Measurements from ENCODE around the gene NR4A1. TPM values are rescaled to one million over a fixed set of nuclear protein-coding genes. Genes with fewer than 3 reads are reported as not detected.

Gene NR4A1
- total and polyA plus RNA-seq, 2 of the 13 experiments (the other 11 are each of a cell fraction or from before 2014, with no cell fraction given) = 5.7 to 15.2 TPM

DNA sequence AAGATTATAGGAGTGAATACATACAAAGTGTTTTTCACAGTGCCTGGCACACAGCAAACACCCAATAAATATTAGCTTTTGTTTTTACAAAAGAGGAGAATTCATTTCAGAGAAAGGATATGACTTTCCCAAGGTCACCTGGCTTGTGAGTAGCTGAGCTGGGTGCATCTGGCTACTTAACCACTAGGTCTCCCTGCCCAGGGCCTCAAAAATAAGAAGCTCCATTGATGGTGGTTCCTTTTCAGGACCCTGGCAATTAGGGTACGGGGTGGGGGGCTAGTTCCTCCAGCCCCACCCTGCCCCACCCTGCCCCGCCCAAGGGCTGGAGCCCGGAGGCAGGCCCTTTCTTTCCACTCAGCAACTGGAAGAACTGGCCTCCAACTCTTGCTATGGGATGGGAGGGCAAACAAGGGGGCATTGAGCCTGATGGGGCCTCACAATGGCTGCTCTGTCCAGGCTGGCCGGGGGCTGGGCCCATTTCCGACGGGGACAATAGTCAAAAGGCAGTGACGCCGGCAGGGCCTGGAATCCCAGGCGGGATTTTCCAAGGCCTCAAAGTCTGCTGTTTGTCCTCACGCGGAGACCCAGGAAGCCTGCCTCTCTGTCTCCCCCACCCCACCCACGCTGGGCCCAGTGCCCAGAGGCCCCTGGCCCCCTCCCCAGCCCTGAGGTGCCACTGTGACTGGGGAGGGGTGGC lies 10.4 kb downstream of the NR4A1 start (continued):
- TF ChIP-seq, protein P1, sequence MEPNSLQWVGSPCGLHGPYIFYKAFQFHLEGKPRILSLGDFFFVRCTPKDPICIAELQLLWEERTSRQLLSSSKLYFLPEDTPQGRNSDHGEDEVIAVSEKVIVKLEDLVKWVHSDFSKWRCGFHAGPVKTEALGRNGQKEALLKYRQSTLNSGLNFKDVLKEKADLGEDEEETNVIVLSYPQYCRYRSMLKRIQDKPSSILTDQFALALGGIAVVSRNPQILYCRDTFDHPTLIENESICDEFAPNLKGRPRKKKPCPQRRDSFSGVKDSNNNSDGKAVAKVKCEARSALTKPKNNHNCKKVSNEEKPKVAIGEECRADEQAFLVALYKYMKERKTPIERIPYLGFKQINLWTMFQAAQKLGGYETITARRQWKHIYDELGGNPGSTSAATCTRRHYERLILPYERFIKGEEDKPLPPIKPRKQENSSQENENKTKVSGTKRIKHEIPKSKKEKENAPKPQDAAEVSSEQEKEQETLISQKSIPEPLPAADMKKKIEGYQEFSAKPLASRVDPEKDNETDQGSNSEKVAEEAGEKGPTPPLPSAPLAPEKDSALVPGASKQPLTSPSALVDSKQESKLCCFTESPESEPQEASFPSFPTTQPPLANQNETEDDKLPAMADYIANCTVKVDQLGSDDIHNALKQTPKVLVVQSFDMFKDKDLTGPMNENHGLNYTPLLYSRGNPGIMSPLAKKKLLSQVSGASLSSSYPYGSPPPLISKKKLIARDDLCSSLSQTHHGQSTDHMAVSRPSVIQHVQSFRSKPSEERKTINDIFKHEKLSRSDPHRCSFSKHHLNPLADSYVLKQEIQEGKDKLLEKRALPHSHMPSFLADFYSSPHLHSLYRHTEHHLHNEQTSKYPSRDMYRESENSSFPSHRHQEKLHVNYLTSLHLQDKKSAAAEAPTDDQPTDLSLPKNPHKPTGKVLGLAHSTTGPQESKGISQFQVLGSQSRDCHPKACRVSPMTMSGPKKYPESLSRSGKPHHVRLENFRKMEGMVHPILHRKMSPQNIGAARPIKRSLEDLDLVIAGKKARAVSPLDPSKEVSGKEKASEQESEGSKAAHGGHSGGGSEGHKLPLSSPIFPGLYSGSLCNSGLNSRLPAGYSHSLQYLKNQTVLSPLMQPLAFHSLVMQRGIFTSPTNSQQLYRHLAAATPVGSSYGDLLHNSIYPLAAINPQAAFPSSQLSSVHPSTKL (CRISPR knock-in tag; IDR thresholded peaks at IDR 0.05) = peak; percentile 62; the same call in 1 of the 2 replicates
- TF ChIP-seq PHF21A (CRISPR knock-in tag; IDR thresholded peaks at IDR 0.05) (peak; percentile 75; the same call in 1 of the 2 replicates), BCL6 (CRISPR knock-in tag; IDR thresholded peaks at IDR 0.05) (0 out of 2 replicates have a peak, but pooled peaks have one; percentile 5), JUND (CRISPR knock-in tag; IDR thresholded peaks at IDR 0.05) (no peak), SRSF4 (IDR thresholded peaks at IDR 0.05; ENCODE audit: low read depth, low read length, poor library complexity, severe bottlenecking) (no peak), POLR2G (IDR thresholded peaks at IDR 0.05; ENCODE audit: low read depth, low read length) (0 out of 2 replicates have a peak, but pooled peaks have one; percentile 22), ESRRA (CRISPR knock-in tag; IDR thresholded peaks at IDR 0.05; ENCODE audit: low read depth) (no peak), PCBP1 (IDR thresholded peaks at IDR 0.05; ENCODE audit: borderline replicate concordance, low read depth, low read length) (0 out of 2 replicates have a peak, but pooled peaks have one; percentile 48), SOX6 (IDR thresholded peaks at IDR 0.05) (no peak), SOX6 (CRISPR knock-in tag; IDR thresholded peaks at IDR 0.05) (peak; percentile 85), ZFP62 (CRISPR knock-in tag; IDR thresholded peaks at IDR 0.05) (no peak), NCOA2 (CRISPR knock-in tag; IDR thresholded peaks at IDR 0.05) (peak; percentile 47), RXRA (CRISPR knock-in tag; IDR thresholded peaks at IDR 0.05) (peak; percentile 48; the same call in 1 of the 2 replicates), BHLHE40 (IDR thresholded peaks at IDR 0.05; ENCODE audit: low read length) (0 out of 2 replicates have a peak, but pooled peaks have one; percentile 7), ZNF768 (CRISPR knock-in tag; IDR thresholded peaks at IDR 0.05) (peak; percentile 49; the same call in 1 of the 2 replicates), ZNF644 (CRISPR knock-in tag; IDR thresholded peaks at IDR 0.05; ENCODE audit: low read depth) (peak; percentile 76), PHF8 (CRISPR knock-in tag; IDR thresholded peaks at IDR 0.05) (peak; percentile 52; the same call in 1 of the 2 replicates), NR2F6 (IDR thresholded peaks at IDR 0.05) (no peak), NR2F6 (CRISPR knock-in tag; IDR thresholded peaks at IDR 0.05) (peak; percentile 50; the same call in 1 of the 2 replicates), SOX5 (CRISPR knock-in tag; IDR thresholded peaks at IDR 0.05; ENCODE audit: borderline replicate concordance) (peak; percentile 56; the same call in 1 of the 2 replicates), BRD4 (CRISPR knock-in tag; IDR thresholded peaks at IDR 0.05) (peak; percentile 43; the same call in 1 of the 2 replicates), SP4 (CRISPR knock-in tag; IDR thresholded peaks at IDR 0.05) (peak; percentile 51; the same call in 1 of the 2 replicates)
- TF ChIP-seq, protein P2, sequence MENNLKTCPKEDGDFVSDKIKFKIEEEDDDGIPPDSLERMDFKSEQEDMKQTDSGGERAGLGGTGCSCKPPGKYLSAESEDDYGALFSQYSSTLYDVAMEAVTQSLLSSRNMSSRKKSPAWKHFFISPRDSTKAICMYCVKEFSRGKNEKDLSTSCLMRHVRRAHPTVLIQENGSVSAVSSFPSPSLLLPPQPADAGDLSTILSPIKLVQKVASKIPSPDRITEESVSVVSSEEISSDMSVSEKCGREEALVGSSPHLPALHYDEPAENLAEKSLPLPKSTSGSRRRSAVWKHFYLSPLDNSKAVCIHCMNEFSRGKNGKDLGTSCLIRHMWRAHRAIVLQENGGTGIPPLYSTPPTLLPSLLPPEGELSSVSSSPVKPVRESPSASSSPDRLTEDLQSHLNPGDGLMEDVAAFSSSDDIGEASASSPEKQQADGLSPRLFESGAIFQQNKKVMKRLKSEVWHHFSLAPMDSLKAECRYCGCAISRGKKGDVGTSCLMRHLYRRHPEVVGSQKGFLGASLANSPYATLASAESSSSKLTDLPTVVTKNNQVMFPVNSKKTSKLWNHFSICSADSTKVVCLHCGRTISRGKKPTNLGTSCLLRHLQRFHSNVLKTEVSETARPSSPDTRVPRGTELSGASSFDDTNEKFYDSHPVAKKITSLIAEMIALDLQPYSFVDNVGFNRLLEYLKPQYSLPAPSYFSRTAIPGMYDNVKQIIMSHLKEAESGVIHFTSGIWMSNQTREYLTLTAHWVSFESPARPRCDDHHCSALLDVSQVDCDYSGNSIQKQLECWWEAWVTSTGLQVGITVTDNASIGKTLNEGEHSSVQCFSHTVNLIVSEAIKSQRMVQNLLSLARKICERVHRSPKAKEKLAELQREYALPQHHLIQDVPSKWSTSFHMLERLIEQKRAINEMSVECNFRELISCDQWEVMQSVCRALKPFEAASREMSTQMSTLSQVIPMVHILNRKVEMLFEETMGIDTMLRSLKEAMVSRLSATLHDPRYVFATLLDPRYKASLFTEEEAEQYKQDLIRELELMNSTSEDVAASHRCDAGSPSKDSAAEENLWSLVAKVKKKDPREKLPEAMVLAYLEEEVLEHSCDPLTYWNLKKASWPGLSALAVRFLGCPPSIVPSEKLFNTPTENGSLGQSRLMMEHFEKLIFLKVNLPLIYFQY (CRISPR knock-in tag; IDR thresholded peaks at IDR 0.05; ENCODE audit: borderline replicate concordance) = 0 out of 2 replicates have a peak, but pooled peaks have one; percentile 23

All from HepG2 (cell line).